GM18498 (cell line): Measurements from ENCODE around the gene ODC1.

Experiments
- ATAC-seq: cut with Tn5 transposase; IDR thresholded peaks from one replicate; pipeline ENCODE4 v1.9.1; 2021; ENCODE audit warnings: mild to moderate bottlenecking, moderate library complexity; ENCODE audit not compliant: unreplicated experiment

Gene ODC1

GRCh38 chr2:10402653-10403215 lies 45.4 kb downstream of the ODC1 start:
- no peak for ATAC-seq

- no peak for ATAC-seq
Observed at GRCh38 chr2:10402062-10402585, 46.0 kb downstream of the ODC1 start.

- ATAC-seq, result no peak
Observed at GRCh38 chr2:10400978-10401951, 46.9 kb downstream of the ODC1 start.

- ATAC-seq, result no peak
Observed at GRCh38 chr2:10400568-10400977, 47.6 kb downstream of the ODC1 start.

- ATAC-seq, result no peak
Observed at GRCh38 chr2:10400002-10400401, 48.1 kb downstream of the ODC1 start.

GRCh38 chr2:10399358-10399757 lies 48.8 kb downstream of the ODC1 start:
- no peak for ATAC-seq

- no peak for ATAC-seq
Observed at GRCh38 chr2:10398496-10398895, 49.6 kb downstream of the ODC1 start.

GRCh38 chr2:10397878-10398277 lies 50.2 kb downstream of the ODC1 start:
- ATAC-seq, result no peak

GRCh38 chr2:10397297-10397875 lies 50.7 kb downstream of the ODC1 start:
- no peak for ATAC-seq

GRCh38 chr2:10396464-10396863 lies 51.7 kb downstream of the ODC1 start:
- ATAC-seq, result no peak

- ATAC-seq, result no peak
Observed at GRCh38 chr2:10395893-10396292, 52.2 kb downstream of the ODC1 start.

GRCh38 chr2:10393640-10393982 lies 54.5 kb downstream of the ODC1 start:
- no peak for ATAC-seq

- no peak for ATAC-seq
Observed at GRCh38 chr2:10392951-10393639, 55.0 kb downstream of the ODC1 start.

GRCh38 chr2:10392548-10392947 lies 55.6 kb downstream of the ODC1 start:
- ATAC-seq, result no peak

GRCh38 chr2:10392100-10392499 lies 56.0 kb downstream of the ODC1 start:
- ATAC-seq, result no peak

GRCh38 chr2:10390369-10390801 lies 57.7 kb downstream of the ODC1 start:
- ATAC-seq, result no peak
